K562 (cell line): ENCODE data around the gene ZBTB20. TPM values are rescaled to one million over a fixed set of nuclear protein-coding genes. Genes with fewer than 3 reads are reported as not detected.

Experiments used
- ATAC-seq: fragments of 200-7000 bp; cut with Tn5 transposase; 3 replicates; pipeline ENCODE4 v1.9.1; 2020; ENCODE audit warnings: moderate library complexity
- BruUV-seq: library from RNA; stranded (reverse); fragments of 400-500 nt; replicated peaks from 2 replicates; lab custom pipeline; 2021; lab: Mats Ljungman, UMichigan
- CTCF ChIA-PET: fragments of 300-600 bp; formaldehyde crosslinking; extraction: SDS; loops from one replicate; lab custom pipeline; 2021; ENCODE audit warnings: low intra/inter-chr PET ratio; lab: Yijun Ruan, JAX
- POLR2A ChIA-PET: fragments of 300-600, 350-650 bp; sonication (Branson Sonifier 250); formaldehyde crosslinking; extraction: SDS; loops from one replicate; lab custom pipeline; 2021; ENCODE audit warnings: antibody characterized with exemption, inconsistent platforms; lab: Yijun Ruan, JAX
- DNase-seq, 4 experiments: peaks; one replicate each; pipeline versions ENCODE4 v3.0.0 to v3.0.0-alpha.2; 2011 to 2018; ENCODE audit warnings: low spot score in 3 of 4, mixed read lengths in 3 of 4; ENCODE audit errors: extremely low read depth in 1 of 4
- FAIRE-seq: peaks from 2 replicates; lab custom pipeline; 2011; peaks lifted over from hg19 to GRCh38; lab: Jason Lieb, UNC
- H2AFZ ChIP-seq: 2 replicates; pipeline ENCODE4 v1.6.0; 2011; ENCODE audit warnings: low read depth, low read length, control low read depth, inconsistent platforms
- H3K27ac ChIP-seq: fragments of 200-600 bp; 3 replicates; pipeline ENCODE4 v1.8.0; 2011; ENCODE audit warnings: low read depth, mild to moderate bottlenecking, control low read depth, inconsistent platforms, low read length, moderate library complexity, mixed read lengths; ENCODE audit errors: extremely low read depth
- H3K27me3 ChIP-seq, 2 experiments: fragments of 300-600 bp in 1 of 2; 2 replicates in 1 of 2; 3 replicates in 1 of 2; pipeline versions ENCODE4 v1.6.0 to v1.8.0; 2011; ENCODE audit warnings: inconsistent platforms in 2 of 2, low read length in 2 of 2, mild to moderate bottlenecking in 1 of 2, mixed read lengths in 1 of 2, moderate library complexity in 1 of 2; ENCODE audit not compliant: control insufficient read depth in 2 of 2, insufficient read depth in 2 of 2
- H3K36me3 ChIP-seq: fragments of 300-600 bp; 3 replicates; pipeline ENCODE4 v1.8.0; 2011; ENCODE audit warnings: mild to moderate bottlenecking, low read length, inconsistent platforms; ENCODE audit not compliant: control insufficient read depth, insufficient read depth
- H3K4me1 ChIP-seq, 2 experiments: fragments of 200-600 bp in 1 of 2; replicated peaks in 1 of 2; 2 replicates in 1 of 2; 3 replicates in 1 of 2; pipeline versions ENCODE4 v1.5.1 to v1.8.0; 2011; ENCODE audit warnings: inconsistent platforms in 2 of 2, low read length in 2 of 2, mild to moderate bottlenecking in 1 of 2, mixed read lengths in 1 of 2, moderate library complexity in 1 of 2; ENCODE audit not compliant: control insufficient read depth in 2 of 2, insufficient read depth in 2 of 2
- H3K4me2 ChIP-seq: 2 replicates; pipeline ENCODE4 v1.6.1; 2011; ENCODE audit warnings: low read length, control low read depth, inconsistent platforms, mixed read lengths; ENCODE audit not compliant: insufficient read depth
- H3K4me3 ChIP-seq: fragments of 200-600 bp; sonication (generic), shearing (Covaris generic); 2 replicates; pipeline ENCODE4 v1.5.1; 2016; ENCODE audit warnings: control low read depth, inconsistent platforms
- H3K79me2 ChIP-seq: fragments of 200-600 bp; 3 replicates; pipeline ENCODE4 v1.8.0; 2011; ENCODE audit warnings: low read length, inconsistent platforms; ENCODE audit not compliant: control insufficient read depth, insufficient read depth
- H3K9ac ChIP-seq, 2 experiments: 2 replicates each; pipeline versions ENCODE4 v1.6.0 to v1.6.1; 2011; ENCODE audit warnings: low read depth in 2 of 2, low read length in 2 of 2, control low read depth in 1 of 2, inconsistent platforms in 1 of 2, mild to moderate bottlenecking in 1 of 2, mixed read lengths in 1 of 2; ENCODE audit not compliant: insufficient read depth in 1 of 2
- H3K9me1 ChIP-seq: one replicate; pipeline ENCODE4 v1.6.0; 2011; ENCODE audit warnings: inconsistent platforms, mild to moderate bottlenecking, low read length, moderate library complexity; ENCODE audit not compliant: control insufficient read depth, insufficient read depth
- H3K9me3 ChIP-seq: replicated peaks from 2 replicates; pipeline ENCODE4 v1.5.1; 2011; ENCODE audit warnings: low read depth, low read length, inconsistent platforms; ENCODE audit not compliant: control insufficient read depth, insufficient read depth
- H4K20me1 ChIP-seq: replicated peaks from 2 replicates; pipeline ENCODE4 v1.6.1; 2011; ENCODE audit warnings: low read length, inconsistent platforms, mixed read lengths; ENCODE audit not compliant: control insufficient read depth, insufficient read depth
- ATF1 ChIP-seq, 2 experiments: fragments of 450-650 bp in 1 of 2; IDR thresholded peaks; 2 replicates each; pipeline ENCODE4 v1.6.1; 2016; ENCODE audit warnings: missing compliant biosample characterization in 1 of 2, missing genetic modification characterization in 1 of 2
- BCOR ChIP-seq: fragments of 450-650 bp; IDR thresholded peaks from 2 replicates; pipeline ENCODE4 v1.6.1; 2016
- BDP1 ChIP-seq: IDR thresholded peaks from 3 replicates; pipeline ENCODE4 v1.6.1; 2011; ENCODE audit not compliant: insufficient read length, insufficient read depth
- CHCHD3 ChIP-seq: fragments of 250-450 bp; sonication (Bioruptor Pico); IDR thresholded peaks from 2 replicates; pipeline ENCODE4 v2.1.2; 2022; ENCODE audit warnings: mild to moderate bottlenecking
- CTBP1 ChIP-seq: fragments of 450-650 bp; IDR thresholded peaks from 2 replicates; pipeline ENCODE4 v1.6.1; 2016; ENCODE audit warnings: borderline replicate concordance
- HDAC2 ChIP-seq: fragments of 450-650 bp; IDR thresholded peaks from 2 replicates; pipeline ENCODE4 v1.6.1; 2016; ENCODE audit warnings: mild to moderate bottlenecking
- KAT8 ChIP-seq: fragments of 450-650 bp; IDR thresholded peaks from 2 replicates; pipeline ENCODE4 v1.6.1; 2016; ENCODE audit warnings: low read depth, mild to moderate bottlenecking
- KDM2B ChIP-seq: fragments of 250-450 bp; sonication (Bioruptor Pico); IDR thresholded peaks from 2 replicates; pipeline ENCODE4 v1.8.0; 2021; ENCODE audit warnings: mild to moderate bottlenecking, moderate library complexity
- MEF2A ChIP-seq: IDR thresholded peaks from 2 replicates; pipeline ENCODE4 v1.6.1; 2011; ENCODE audit warnings: low read depth, mild to moderate bottlenecking, low read length, moderate library complexity; ENCODE audit not compliant: control insufficient read depth
- PHF20 ChIP-seq: fragments of 450-650 bp; IDR thresholded peaks from 2 replicates; pipeline ENCODE4 v1.6.1; 2018; ENCODE audit not compliant: partially characterized antibody
- RBM17 ChIP-seq: fragments of 200-400 bp; formaldehyde crosslinking; IDR thresholded peaks from 2 replicates; pipeline ENCODE4 v1.6.1; 2017; ENCODE audit warnings: low read depth, mild to moderate bottlenecking, low read length, borderline replicate concordance
- SP2 ChIP-seq: IDR thresholded peaks from 2 replicates; pipeline ENCODE4 v1.6.1; 2011; ENCODE audit warnings: mild to moderate bottlenecking, low read depth, low read length, moderate library complexity; ENCODE audit not compliant: poor library complexity, severe bottlenecking; ENCODE audit errors: extremely low read depth
- ZNF431 ChIP-seq: sonication (generic); formaldehyde crosslinking; IDR thresholded peaks from 2 replicates; pipeline ENCODE4 v1.8.0; 2022; ENCODE audit warnings: mild to moderate bottlenecking, missing genetic modification reagents
- WGBS: fragments of 100-300 bp; shearing (Covaris generic); methylation state at CpG from one replicate; pipeline ENCODE4 v1.1.6; 2016; ENCODE audit warnings: low coverage, mixed read lengths; ENCODE audit not compliant: insufficient coverage; ENCODE audit errors: missing lambda C conversion rate; 5-methylcytosine and 5-hydroxymethylcytosine counted together
- in situ Hi-C: fragments of 300-500 bp; cut with MboI; formaldehyde crosslinking; loops from 4 replicates; pipeline ENCODE4 v1.15.0; 2018; ENCODE audit warnings: inconsistent platforms, mixed read lengths
- intact Hi-C: fragments of 100-400 bp; cut with micrococcal nuclease; formaldehyde crosslinking; loops from 2 replicates; pipeline ENCODE4 v1.14.2; 2022
- polyA plus RNA-seq, 8 experiments: library from polyadenylated mRNA; depleted of rRNA in 4 of 8; stranded (reverse) in 5 of 8; unstranded in 3 of 8; fragments of >200 nt; fragmentation: Nextera tagmentation in 2 of 8; fragmentation: Illumina TruSeq in 1 of 8; extraction: Ambion mirVana in 2 of 8; extraction: Trizol in 1 of 8; gene quantifications; 2 replicates each; pipeline versions ENCODE4 v1.2.1 to v1.2.3, GENCODE V29; 2011 to 2014; ENCODE audit warnings: inconsistent platforms in 1 of 8, missing spikeins in 1 of 8
- total RNA-seq, 7 experiments: library from RNA; depleted of rRNA in 6 of 7; stranded (reverse); fragments of >200 nt in 6 of 7; fragmentation: Illumina TruSeq in 2 of 7; extraction: Trizol in 2 of 7; gene quantifications; 2 replicates each; pipeline versions ENCODE4 v1.2.1 to v1.2.3, GENCODE V29; 2011 to 2021; ENCODE audit warnings: low replicate concordance in 1 of 7
- TF ChIP-seq, protein P1 (sequence below): fragments of 200-800 bp; sonication (Bioruptor generic); IDR thresholded peaks from 2 replicates; pipeline ENCODE4 v1.6.1; 2017; ENCODE audit warnings: missing genetic modification characterization, missing compliant biosample characterization

ZBTB20 gene
- total and polyA plus RNA-seq, 9 of the 15 experiments (the other 6 are each of a cell fraction or from before 2014, with no cell fraction given), result 0.17 to 1.7 (median 0.45) TPM

GRCh38 chr3:114452937-114453336 is 694.2 kb downstream of the ZBTB20 start:
- ATAC-seq (no peak), DNase-seq (no peak), FAIRE-seq (no peak)
- intact Hi-C loops, result no loop called here
- H2AFZ ChIP-seq, result no peak overlapping the region
- no peak overlapping the region for H3K4me3 ChIP-seq
- ChIA-PET CTCF (no interaction called here), POLR2A (no interaction called here)
- in situ Hi-C loops, result no loop called here
- H3K27ac ChIP-seq, result no peak overlapping the region
- no peaks in the 10 kb centered on the region for H3K9me1 ChIP-seq
- H4K20me1 ChIP-seq, result no peaks in the 10 kb centered on the region
- H3K9ac ChIP-seq, result no peak overlapping the region
- H3K27me3 ChIP-seq, result no peaks in the 10 kb centered on the region
- no peaks in the 10 kb centered on the region for H3K36me3 ChIP-seq
- 0% methylated on average over 2 of the region's 2 CpGs for WGBS
- TF ChIP-seq BDP1, result no peak
- TF ChIP-seq BCOR, result no peak
- H3K9me3 ChIP-seq, result no peaks in the 10 kb centered on the region
- no peaks in the 10 kb centered on the region for H3K4me1 ChIP-seq
- no TSS peak for BruUV-seq
- H3K4me2 ChIP-seq, result no peak overlapping the region
- H3K79me2 ChIP-seq, result no peaks in the 10 kb centered on the region

DNA sequence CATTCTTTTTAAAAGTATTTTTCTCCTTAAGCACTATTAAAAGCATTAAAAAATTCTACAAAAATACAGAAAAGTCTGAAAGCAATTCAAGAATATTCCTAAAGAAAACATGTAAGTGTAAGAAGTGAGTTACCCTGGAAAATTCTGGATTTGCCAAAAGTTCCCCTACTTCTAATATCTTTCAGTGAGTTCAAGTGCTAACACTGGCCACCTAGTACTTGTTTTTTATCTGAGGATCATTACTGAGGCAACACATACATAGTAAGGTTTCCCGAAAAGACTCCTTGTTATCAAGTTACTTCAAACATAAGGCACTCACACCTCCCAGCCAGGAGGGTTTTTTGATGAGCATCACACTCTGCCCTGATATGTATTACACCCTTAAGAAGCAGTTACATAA is 694.8 kb downstream of the ZBTB20 start:
- FAIRE-seq, result no peak
- intact Hi-C loops, result no loop called here
- no peak overlapping the region for H3K4me2 ChIP-seq
- H2AFZ ChIP-seq, result no peak overlapping the region
- CTCF ChIA-PET, result no interaction called here
- POLR2A ChIA-PET, result interaction anchor here (0.7 kb wide), 1 partner anchor 96 kb away, joined by 3 read pairs; no protein-coding TSS in a partner anchor
- no peaks in the 10 kb centered on the region for H3K36me3 ChIP-seq
- H3K79me2 ChIP-seq, result no peaks in the 10 kb centered on the region
- H3K9ac ChIP-seq, result no peak overlapping the region
- H3K4me3 ChIP-seq, result no peak overlapping the region
- DNase-seq, result no peak
- in situ Hi-C loops, result no loop called here
- no peaks in the 10 kb centered on the region for H3K4me1 ChIP-seq
- no peak overlapping the region for H3K27ac ChIP-seq
- H4K20me1 ChIP-seq, result no peaks in the 10 kb centered on the region
- no peaks in the 10 kb centered on the region for H3K9me3 ChIP-seq
- no peaks in the 10 kb centered on the region for H3K27me3 ChIP-seq
- WGBS, result 0% methylated on average over 1 of the region's 1 CpG
- no TSS peak for BruUV-seq
- no peak for ATAC-seq
- H3K9me1 ChIP-seq, result no peaks in the 10 kb centered on the region
- TF ChIP-seq MEF2A, result no peak
- TF ChIP-seq PHF20, result no peak
- TF ChIP-seq CHCHD3 (CRISPR knock-in tag), result no peak
- TF ChIP-seq, protein P1, sequence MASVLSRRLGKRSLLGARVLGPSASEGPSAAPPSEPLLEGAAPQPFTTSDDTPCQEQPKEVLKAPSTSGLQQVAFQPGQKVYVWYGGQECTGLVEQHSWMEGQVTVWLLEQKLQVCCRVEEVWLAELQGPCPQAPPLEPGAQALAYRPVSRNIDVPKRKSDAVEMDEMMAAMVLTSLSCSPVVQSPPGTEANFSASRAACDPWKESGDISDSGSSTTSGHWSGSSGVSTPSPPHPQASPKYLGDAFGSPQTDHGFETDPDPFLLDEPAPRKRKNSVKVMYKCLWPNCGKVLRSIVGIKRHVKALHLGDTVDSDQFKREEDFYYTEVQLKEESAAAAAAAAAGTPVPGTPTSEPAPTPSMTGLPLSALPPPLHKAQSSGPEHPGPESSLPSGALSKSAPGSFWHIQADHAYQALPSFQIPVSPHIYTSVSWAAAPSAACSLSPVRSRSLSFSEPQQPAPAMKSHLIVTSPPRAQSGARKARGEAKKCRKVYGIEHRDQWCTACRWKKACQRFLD (CRISPR knock-in tag), result no peak
- no peak for TF ChIP-seq CTBP1
- no peak for TF ChIP-seq ATF1 (CRISPR knock-in tag; IDR thresholded peaks at IDR 0.05)
- TF ChIP-seq ATF1 (tag; IDR thresholded peaks at IDR 0.05), result no peak
- TF ChIP-seq RBM17, result no peak
- TF ChIP-seq ZNF431 (CRISPR knock-in tag), result no peak
- no peak for TF ChIP-seq HDAC2
- TF ChIP-seq KDM2B (CRISPR knock-in tag), result no peak
- no peak for TF ChIP-seq KAT8
- no peak for TF ChIP-seq SP2
